ENCODE data around the gene METTL16. TPM values are rescaled to one million over a fixed set of nuclear protein-coding genes. Genes with fewer than 3 reads are reported as not detected.
A peak's percentile ranks its signal among the peaks of the same experiment; 100 is the strongest.

METTL16 gene
- total RNA-seq, 1 donor from 2014 or later, result 39.3 TPM

GRCh38 chr17:2395258-2396181, 116.2 kb downstream of the METTL16 start:
- peak overlapping the region; percentile 94 for H3K27ac Mint-ChIP-seq
- H3K4me1 Mint-ChIP-seq (ENCODE audit: unreplicated experiment), result peaks cover 43% of the 10 kb centered on the region
- H3K4me3 Mint-ChIP-seq, result peak overlapping the region; percentile 82

GRCh38 chr17:2394775-2395201, 116.9 kb downstream of the METTL16 start:
- Mint-ChIP-seq H3K27me3 (no peaks in the 10 kb centered on the region), H3K4me1 (ENCODE audit: unreplicated experiment) (peaks cover 43% of the 10 kb centered on the region), H3K9me3 (no peaks in the 10 kb centered on the region), H3K36me3 (peaks cover 4% of the 10 kb centered on the region), H3K4me3 (peak overlapping the region; percentile 86), H3K27ac (peak overlapping the region; percentile 94)
- TF ChIP-seq CTCF (conservative IDR thresholded peaks at IDR 0.05), result no peak
- DNase-seq (ENCODE audit: extremely low spot score, unreplicated experiment), result no peak

More at GRCh38 chr17:2395258-2396181, 116.2 kb downstream of the METTL16 start:
- Mint-ChIP-seq H3K27me3 (no peaks in the 10 kb centered on the region), H3K9me3 (no peaks in the 10 kb centered on the region), H3K36me3 (peaks cover 4% of the 10 kb centered on the region)
- no peak for DNase-seq (ENCODE audit: extremely low spot score, unreplicated experiment)
- TF ChIP-seq CTCF (conservative IDR thresholded peaks at IDR 0.05), result no peak

GRCh38 chr17:2393954-2394749, 117.5 kb downstream of the METTL16 start:
- Mint-ChIP-seq H3K4me1 (ENCODE audit: unreplicated experiment) (peaks cover 46% of the 10 kb centered on the region), H3K4me3 (peak overlapping the region; percentile 86), H3K27me3 (no peaks in the 10 kb centered on the region), H3K9me3 (no peaks in the 10 kb centered on the region), H3K36me3 (peaks cover 4% of the 10 kb centered on the region), H3K27ac (peak overlapping the region; percentile 94)
- no peak for DNase-seq (ENCODE audit: extremely low spot score, unreplicated experiment)
- TF ChIP-seq CTCF (conservative IDR thresholded peaks at IDR 0.05), result no peak

GRCh38 chr17:2393174-2393953, 118.3 kb downstream of the METTL16 start:
- no peak for TF ChIP-seq CTCF (conservative IDR thresholded peaks at IDR 0.05)
- peaks cover 4% of the 10 kb centered on the region for H3K36me3 Mint-ChIP-seq
- H3K4me3 Mint-ChIP-seq, result peak overlapping the region; percentile 85
- H3K4me1 Mint-ChIP-seq (ENCODE audit: unreplicated experiment), result peaks cover 46% of the 10 kb centered on the region
- H3K27ac Mint-ChIP-seq, result peak overlapping the region; percentile 85
- peak; percentile 89 for DNase-seq (ENCODE audit: extremely low spot score, unreplicated experiment)
- no peaks in the 10 kb centered on the region for H3K9me3 Mint-ChIP-seq
- no peaks in the 10 kb centered on the region for H3K27me3 Mint-ChIP-seq
